Lower lobe of right lung (tissue), 2 donors: ENCODE results near the gene TRIM39. TPM values are rescaled to one million over a fixed set of nuclear protein-coding genes. Genes with fewer than 3 reads are reported as not detected.
"Not testable (repeated sequence)": the region's sequence is repeated elsewhere in the genome, so short reads cannot be mapped to it uniquely, and the experiment has no call there.

Source experiments
- ATAC-seq, 2 donors: fragments of 200-7000 bp; cut with Tn5 transposase; one replicate each; pipeline ENCODE4 v1.9.1; 2020 to 2022; ENCODE audit warnings: mild to moderate bottlenecking in 2 of 2, moderate library complexity in 2 of 2
- DNase-seq: peaks from one replicate; pipeline ENCODE4 v3.0.0-alpha.2; 2020
- H3K27ac ChIP-seq: fragments of 200-600 bp; one replicate; pipeline ENCODE4 v1.8.0; 2022
- H3K27me3 ChIP-seq: fragments of 200-600 bp; one replicate; pipeline ENCODE4 v1.8.0; 2022; ENCODE audit warnings: low read depth
- H3K36me3 ChIP-seq: fragments of 200-600 bp; one replicate; pipeline ENCODE4 v1.8.0; 2022; ENCODE audit warnings: mild to moderate bottlenecking
- H3K4me1 ChIP-seq: fragments of 200-600 bp; one replicate; pipeline ENCODE4 v1.8.0; 2022
- H3K4me3 ChIP-seq: fragments of 200-600 bp; one replicate; pipeline ENCODE4 v1.8.0; 2022; ENCODE audit warnings: mild to moderate bottlenecking
- H3K9me3 ChIP-seq: fragments of 200-600 bp; one replicate; pipeline ENCODE4 v1.8.0; 2022
- CTCF ChIP-seq: fragments of 200-600 bp; IDR thresholded peaks from one replicate; pipeline ENCODE4 v1.8.0; 2022; ENCODE audit warnings: antibody characterized with exemption, mild to moderate bottlenecking
- intact Hi-C: fragments of 100-400 bp; cut with DNase I; formaldehyde crosslinking; loops from one replicate; pipeline ENCODE4 v1.11.0; 2022
- long read RNA-seq: library from polyadenylated mRNA; unstranded; transcript quantifications from one replicate; pipeline ENCODE4 v2.0.0, GENCODE V29; 2021
- total RNA-seq: library from RNA; stranded (reverse); fragmentation: NEBNext Ultra II Directional; extraction: Animal tissue kit (Norgen Biotek cat#: 25700); gene quantifications from one replicate; pipeline ENCODE4 v1.2.1, GENCODE V29; 2021
- donor health status: DM: no; HTN: yes; CAD: no; lungs with severe emphysema.

The TRIM39 gene
- total RNA-seq = 13.3 TPM
- long read RNA-seq, transcript TRIM39-205 (8 exons, 3,249 nt) = major isoform, 11 of 35 reads
- long read RNA-seq, partial matches to known transcripts = 10 of 35 reads
- long read RNA-seq, other reads (novel, unspliced or antisense) = 14 of 35 reads

GRCh38 chr6:30326526-30327231 is at the start of gene TRIM39:
TRIM39 (plus strand) TSS chr6:30326927; CDS start chr6:30329318, 2,391 bp downstream.
- Histone ChIP-seq H3K4me3 (peak within 1 kb of the TSS; percentile 89), H3K27ac (peak within 1 kb of the TSS; percentile 99), H3K9me3 (no peaks in the 10 kb centered on the region), H3K4me1 (peaks cover 43% of the 10 kb centered on the region), H3K36me3 (peaks cover 28% of the 10 kb centered on the region), H3K27me3 (no peaks in the 10 kb centered on the region)
- ATAC-seq (peak; percentile 92 to 93), DNase-seq (peak; percentile 95)
- no peak for TF ChIP-seq CTCF
- intact Hi-C loops = no loop called here

- DNase-seq, H3K4me1 ChIP-seq, H3K4me3 ChIP-seq, intact Hi-C loops, ATAC-seq, H3K27me3 ChIP-seq, H3K27ac ChIP-seq, H3K36me3 ChIP-seq: not testable (repeated sequence)
- peaks cover 79% of the 10 kb centered on the region for H3K9me3 ChIP-seq
Observed at GRCh38 chr6:30280988-30281387, 45.7 kb upstream of the TRIM39 start.

- Histone ChIP-seq H3K4me1 (no peaks in the 10 kb centered on the region), H3K9me3 (peaks cover 89% of the 10 kb centered on the region), H3K4me3 (no peak overlapping the region), H3K27me3 (no peaks in the 10 kb centered on the region), H3K36me3 (no peaks in the 10 kb centered on the region), H3K27ac (no peak overlapping the region)
- TF ChIP-seq CTCF = no peak
- no peak for DNase-seq
- ATAC-seq = no peak
- intact Hi-C loops = no loop called here
Observed at GRCh38 chr6:30282522-30282921, 44.2 kb upstream of the TRIM39 start.

- H3K4me1 ChIP-seq = no peaks in the 10 kb centered on the region
- H3K27me3 ChIP-seq = no peaks in the 10 kb centered on the region
- no peak for TF ChIP-seq CTCF
- H3K27ac ChIP-seq = no peak overlapping the region
- ATAC-seq (no peak), DNase-seq (no peak)
- intact Hi-C loops = no loop called here
- peaks cover 80% of the 10 kb centered on the region for H3K9me3 ChIP-seq
- peaks cover 2% of the 10 kb centered on the region for H3K36me3 ChIP-seq
- H3K4me3 ChIP-seq = no peak overlapping the region
Observed at GRCh38 chr6:30283761-30284160, 43.0 kb upstream of the TRIM39 start.

GRCh38 chr6:30287139-30287538 is 39.6 kb upstream of the TRIM39 start:
- ATAC-seq (no peak), DNase-seq (no peak)
- no peak for TF ChIP-seq CTCF
- H3K27ac ChIP-seq = no peak overlapping the region
- H3K27me3 ChIP-seq = no peaks in the 10 kb centered on the region
- peaks cover 25% of the 10 kb centered on the region for H3K36me3 ChIP-seq
- no peak overlapping the region for H3K4me3 ChIP-seq
- intact Hi-C loops = no loop called here
- H3K4me1 ChIP-seq = no peaks in the 10 kb centered on the region
- H3K9me3 ChIP-seq = peaks cover 47% of the 10 kb centered on the region

- no peak overlapping the region for H3K27ac ChIP-seq
- peaks cover 38% of the 10 kb centered on the region for H3K36me3 ChIP-seq
- ATAC-seq (no peak), DNase-seq (no peak)
- no peaks in the 10 kb centered on the region for H3K4me1 ChIP-seq
- TF ChIP-seq CTCF = no peak
- no peaks in the 10 kb centered on the region for H3K9me3 ChIP-seq
- no peaks in the 10 kb centered on the region for H3K27me3 ChIP-seq
- intact Hi-C loops = no loop called here
- H3K4me3 ChIP-seq = no peak overlapping the region
Observed at GRCh38 chr6:30295837-30296236, 30.9 kb upstream of the TRIM39 start.
